NCI-H524 treated with DMSO at 0.1 percent for 48 hours (cell line): ENCODE data around the gene GAS1.

ENCODE experiments used
- DNase-seq: peaks from one replicate; lab custom pipeline; 2025; lab: John Stamatoyannopoulos, UW

Gene GAS1

DNA sequence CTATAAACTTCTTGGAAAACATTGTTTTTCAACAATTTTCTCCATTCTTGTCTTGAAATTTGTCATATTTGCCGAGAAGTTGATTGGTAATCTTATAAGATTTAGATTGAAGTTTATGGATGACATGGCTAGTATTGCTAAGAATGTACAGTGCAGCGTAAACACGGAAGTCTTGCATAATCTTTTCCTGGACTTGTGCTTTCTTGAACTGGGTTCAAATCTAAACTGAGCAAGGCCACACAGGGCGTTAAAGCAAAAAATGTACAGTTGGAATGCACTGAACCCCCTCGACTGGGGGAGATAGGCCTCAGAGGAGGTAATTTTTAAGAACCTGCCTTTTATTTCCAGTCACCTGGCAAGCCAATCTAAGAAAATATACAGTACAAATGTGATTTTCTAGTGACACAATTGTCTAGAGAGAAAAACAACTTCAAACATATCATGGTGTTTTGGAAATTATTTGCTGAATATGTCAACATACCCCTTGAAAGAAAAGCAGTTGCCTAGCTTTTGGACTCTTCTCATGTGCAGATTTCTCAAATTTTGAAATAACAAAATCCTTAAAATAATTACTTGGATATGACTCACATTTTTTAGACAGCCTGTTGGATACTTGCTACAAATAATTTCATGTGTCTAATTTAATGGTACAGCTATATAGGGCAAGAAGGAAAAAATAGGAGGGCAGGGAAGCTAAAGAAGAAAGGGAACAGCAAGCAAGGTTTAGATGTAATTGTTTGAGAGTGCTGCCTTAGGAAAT lies 18.5 kb upstream of the GAS1 start:
- no peak for DNase-seq

DNA sequence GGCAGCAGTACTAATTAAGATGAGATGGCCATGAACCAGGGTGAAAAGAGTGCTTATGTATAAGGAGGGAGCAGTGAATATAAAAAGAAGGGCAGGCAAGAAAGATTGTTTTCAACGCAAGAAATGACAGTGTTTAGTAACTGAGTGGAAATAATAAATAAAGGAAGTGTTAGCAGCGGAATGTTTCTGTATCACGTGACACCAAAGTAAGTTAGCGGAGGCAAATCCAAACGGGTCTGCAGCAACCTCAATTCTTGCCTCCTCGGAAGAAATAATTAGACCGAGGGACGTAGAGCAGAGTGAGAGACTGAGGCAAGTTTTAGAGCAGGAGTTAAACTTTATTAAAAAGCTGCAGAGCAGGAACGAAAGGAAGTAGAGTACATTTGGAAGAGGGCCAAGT lies 15.4 kb upstream of the GAS1 start:
- DNase-seq: no peak

DNA sequence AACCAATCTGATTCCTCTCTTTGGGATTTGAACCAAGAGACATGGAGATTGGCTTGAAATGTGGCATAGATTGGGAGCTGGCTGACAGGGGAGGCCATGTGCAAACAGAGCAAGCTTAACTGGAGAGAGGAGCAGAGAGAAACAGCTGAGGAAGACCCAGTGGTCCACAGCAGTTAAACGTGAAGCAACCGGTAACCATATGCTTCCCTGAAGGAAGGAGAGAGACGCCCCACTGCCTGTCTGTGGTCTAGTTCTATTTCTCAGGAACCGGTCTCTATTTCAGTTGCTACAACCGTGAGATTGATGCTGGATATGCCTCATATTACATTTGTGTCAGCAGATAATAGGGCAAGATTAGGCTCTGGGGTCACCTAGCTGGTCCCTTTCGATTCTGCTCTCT lies 13.6 kb upstream of the GAS1 start:
- no peak for DNase-seq

DNA sequence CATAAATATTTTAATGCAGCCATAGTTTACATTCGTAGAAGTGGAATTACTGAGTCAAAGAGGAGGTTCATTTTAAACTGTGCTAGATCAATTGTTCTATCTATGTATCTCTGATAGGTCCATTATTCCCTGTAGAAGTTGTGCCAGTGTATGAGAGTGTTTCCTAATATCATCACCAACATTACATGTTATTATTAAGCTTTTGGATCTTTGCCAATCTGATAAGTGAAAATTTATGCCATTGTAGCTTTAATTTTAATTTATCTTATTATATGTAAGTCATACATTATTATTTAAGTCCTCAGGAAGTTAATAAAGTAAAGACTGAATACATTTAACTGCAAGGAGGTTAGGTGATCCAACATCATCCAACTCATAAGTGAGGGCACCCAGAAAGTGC lies 10.9 kb upstream of the GAS1 start:
- no peak for DNase-seq

DNA sequence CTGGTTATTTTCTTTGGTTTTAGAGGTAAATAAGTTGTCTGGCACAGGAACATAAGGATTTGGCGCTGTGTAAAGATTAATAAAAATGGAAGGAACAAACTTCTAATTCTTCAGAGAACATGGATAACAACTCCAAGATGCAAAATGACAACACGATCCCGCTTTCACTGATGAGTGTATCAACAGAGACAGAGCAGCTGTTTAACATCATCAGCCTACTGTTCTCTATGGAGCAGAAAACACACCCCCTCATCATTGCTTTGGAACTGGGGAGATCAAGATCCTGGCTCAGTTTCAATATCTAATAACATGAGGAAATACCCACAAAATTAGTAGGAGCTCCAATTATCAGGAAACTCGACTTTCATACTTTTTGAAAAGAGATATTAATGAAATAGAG lies 8.3 kb upstream of the GAS1 start:
- DNase-seq: no peak

- DNase-seq: no peak
Observed at GRCh38 chr9:86955042-86955441, 7.7 kb upstream of the GAS1 start.

DNA sequence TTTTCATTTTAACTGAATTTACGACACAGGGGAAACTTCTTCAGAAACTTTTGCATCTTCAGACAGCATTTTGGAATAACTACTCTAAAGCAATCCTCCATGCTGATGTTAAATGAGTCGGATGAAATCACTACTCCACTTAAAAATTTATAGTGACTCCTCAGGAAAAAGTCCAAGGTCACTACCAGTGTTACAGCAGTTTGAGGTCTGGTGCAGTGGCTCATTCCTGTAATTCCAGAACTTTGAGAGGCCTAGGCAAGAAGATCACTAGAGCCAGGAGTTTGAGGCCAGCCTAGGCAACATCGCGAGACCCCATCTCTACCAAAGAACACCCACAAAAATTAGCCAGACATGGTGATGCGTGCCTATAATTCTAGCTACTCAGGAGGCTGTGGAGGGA lies 5.9 kb upstream of the GAS1 start:
- DNase-seq: no peak

- DNase-seq: peak; percentile 51
Observed at GRCh38 chr9:86948074-86948929, 996 bp upstream of the GAS1 start.

DNA sequence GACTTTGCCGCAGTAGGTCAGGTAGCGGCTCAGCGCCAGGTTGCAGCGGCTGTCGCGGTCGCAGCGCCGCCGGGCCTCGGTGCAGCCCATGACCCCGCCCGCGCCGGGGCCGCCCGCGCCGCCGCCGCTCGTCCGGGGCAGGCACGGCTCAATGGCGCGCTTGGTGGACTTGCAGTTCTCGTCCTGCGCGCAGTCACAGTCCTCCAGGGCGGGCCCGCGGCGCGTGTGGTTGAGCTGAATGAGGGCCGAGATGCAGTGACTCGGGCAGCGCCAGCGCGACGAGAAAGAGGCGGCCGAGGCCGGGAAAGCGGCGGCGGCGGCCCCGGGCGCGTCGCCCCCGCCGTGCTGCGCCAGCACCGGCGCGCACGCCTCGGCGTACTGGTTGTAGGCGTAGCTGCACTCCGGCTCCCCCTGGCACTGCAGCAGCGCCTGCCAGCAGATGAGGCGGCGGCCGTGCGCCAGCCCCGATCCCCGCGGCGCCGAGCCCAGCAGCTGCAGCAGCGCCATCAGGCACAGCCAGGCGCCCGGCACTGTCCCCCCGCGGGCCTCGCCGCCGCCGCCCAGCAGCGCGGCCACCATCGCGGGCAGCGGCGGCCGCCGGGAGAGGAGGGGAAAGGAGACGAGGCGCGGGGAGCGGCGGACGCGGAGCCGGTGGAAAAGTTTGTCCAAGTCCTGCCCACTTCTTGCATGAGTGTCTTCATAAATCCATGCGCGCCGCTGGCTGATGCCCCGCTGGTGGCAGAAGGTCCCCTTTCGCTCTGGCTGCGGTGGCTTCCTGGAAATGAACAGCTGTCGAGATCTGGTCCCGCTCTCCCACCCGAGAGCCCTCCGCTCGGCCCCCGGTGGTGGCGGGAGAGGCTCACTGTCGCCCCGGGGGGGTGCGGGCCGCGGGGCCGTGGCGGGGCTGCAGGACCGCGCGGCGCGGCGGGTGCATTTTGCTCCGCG lies 833 bp downstream of the GAS1 start:
- no peak for DNase-seq

GRCh38 chr9:86945728-86946200 lies 1.5 kb downstream of the GAS1 start:
- DNase-seq: no peak

GRCh38 chr9:86944796-86945727 lies 2.2 kb downstream of the GAS1 start:
- DNase-seq: no peak

DNA sequence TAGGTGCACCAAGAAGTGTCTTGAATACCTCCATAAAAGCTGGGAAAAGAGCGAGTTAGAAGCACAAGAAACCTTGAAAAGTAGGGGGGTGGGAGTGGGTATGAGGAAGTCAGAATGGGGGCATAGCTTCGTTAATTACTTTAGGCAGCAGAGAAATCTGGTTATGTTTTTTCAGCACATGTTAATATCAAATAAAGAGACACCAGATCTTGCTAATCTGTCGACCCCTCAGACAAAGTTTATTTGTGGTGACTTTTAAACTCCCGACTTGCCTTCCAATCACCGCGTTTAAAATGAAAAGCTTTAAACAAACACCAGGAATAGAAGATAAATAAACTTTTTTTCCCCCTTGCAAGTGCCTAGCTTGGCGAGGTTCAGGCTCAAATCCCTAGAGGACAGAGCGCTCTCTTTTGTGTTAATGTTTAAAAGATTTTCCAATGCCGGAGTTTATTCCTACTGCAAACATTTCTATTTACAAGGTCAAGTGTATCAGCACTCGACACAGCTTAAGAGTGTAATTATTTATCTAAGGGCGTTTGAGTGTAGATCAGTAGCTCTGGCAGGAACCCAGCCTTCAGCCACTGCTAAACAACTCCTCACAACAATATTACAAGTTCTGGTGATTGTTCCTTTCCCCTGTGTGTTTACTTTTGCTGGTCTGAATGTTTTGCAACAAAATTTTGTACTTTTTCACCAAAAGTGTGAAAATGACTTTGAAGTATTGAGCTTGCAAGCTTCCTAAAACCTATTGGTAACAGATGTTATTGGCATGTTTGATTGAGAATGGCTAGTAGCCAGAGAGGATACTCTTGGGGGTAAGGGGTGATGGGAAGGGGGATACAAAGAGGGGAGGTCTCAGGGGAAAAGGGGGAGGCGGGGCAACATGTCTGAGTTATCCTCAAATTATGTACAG lies 3.8 kb downstream of the GAS1 start:
- no peak for DNase-seq

DNA sequence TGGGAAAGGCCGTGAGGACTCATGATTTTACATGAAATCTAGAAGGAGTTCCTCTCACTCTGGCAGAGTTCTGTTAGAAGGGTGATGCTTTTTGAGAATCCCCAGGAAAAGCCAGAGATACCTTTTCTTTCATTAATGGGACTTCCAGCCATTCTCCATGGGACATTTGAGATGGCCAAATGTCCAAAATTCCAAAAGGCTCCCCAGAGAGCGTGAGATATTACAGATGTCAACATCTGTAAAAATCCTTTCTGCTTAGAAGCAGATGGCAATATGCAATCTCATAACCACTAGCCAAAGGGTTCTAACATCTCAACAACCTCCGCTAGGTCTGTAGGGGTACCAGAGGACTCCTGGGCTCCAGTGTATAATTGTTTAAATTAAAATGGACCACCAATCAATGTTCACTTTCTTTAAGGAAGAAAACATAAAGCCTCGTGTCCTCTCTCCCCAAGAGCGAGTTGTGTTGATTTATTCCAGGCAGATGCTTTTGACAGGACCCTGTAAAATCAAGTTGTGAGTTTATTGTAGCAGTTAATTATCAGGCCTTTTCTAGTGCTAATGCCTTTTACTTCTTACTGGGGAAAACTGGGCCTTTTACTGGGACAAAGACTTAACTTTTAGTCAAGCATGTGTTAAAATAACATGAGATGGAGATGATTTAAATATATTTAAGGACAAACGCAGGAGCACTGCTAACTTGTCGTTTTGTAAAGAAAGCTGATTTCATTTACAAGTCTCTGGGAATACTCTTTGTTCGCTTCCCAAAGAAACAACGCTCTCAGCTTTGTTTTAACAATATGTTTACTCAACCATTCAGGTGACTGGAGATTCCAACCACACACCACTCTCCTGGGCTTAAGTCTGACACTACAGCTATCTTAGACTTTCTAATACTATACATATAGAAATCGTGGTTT lies 4.8 kb downstream of the GAS1 start:
- no peak for DNase-seq

DNA sequence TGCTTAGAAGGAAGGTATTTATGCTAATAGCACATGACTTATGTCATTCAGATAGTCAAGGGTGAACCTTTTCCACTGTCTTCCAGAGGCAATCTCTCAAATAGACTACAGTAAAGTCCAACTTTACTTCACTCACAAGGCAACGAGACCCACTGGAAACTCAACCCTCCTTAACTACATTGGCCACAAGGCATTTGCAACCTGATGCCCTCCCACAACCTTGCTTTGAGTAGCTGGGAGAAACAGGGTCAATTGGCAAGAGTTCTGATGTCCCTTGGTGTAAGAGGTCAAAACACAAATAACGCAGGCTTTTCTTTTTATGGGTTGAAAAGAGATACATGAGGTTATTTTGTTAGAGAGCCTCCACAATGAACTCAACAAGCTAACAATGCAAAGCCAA lies 6.1 kb downstream of the GAS1 start:
- DNase-seq: no peak

GRCh38 chr9:86940774-86941173 lies 6.5 kb downstream of the GAS1 start:
- DNase-seq: no peak

DNA sequence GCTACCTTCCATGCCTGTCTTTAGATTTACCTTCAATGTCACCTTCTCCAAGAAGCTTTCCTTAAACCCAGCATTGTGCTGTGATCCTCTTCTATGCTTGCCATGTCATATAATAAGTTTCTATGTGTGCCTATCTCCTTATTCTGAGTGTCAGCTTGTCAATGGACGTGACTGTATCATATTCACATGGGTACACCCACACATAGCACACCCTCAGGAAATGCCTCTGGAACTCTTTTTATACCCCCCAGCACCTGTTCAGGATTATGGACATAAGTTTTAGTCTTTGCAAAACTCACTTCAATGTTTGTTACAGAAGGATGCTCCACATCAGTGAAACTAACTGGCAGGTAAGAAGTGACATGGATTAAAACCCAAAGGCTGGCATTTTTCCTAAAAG lies 7.4 kb downstream of the GAS1 start:
- DNase-seq: no peak

GRCh38 chr9:86939321-86939720 lies 8.0 kb downstream of the GAS1 start:
- no peak for DNase-seq

DNA sequence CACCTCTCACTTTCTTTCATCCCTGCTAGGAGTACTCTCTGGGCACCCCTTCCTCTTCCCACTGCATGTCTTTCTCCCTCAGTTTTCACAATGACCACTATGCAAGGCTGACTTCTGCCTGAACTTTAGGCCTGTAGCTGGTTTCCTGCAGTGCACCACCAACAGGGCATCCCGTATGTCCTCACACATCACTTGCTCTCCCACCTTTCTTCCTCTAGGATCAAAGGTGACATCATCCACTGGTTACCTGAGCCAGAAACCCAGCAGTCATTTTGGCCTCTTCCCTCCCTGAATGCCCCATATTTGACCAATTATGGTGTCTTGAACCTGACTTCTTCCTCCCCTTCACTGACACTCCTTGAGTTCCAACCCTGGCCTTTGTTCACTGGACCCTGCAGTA lies 8.5 kb downstream of the GAS1 start:
- DNase-seq: no peak

DNA sequence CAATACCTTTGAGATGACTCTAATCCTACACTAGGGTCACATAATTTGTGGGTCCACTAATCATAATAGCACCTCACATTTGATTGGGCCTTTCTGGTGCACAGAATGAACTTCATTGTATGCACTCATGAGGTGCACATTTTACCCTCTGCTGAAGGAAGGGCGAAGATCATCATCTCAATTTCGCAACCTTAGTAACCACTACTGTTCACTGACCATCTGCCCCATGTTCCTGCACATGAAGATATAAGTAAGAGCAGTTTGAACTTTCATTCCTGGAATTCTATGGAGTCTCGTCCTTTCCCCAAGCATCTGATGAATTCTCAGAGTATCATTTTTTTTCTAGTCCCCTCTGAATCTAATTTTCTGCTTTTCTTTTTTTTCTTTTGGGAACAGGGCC lies 21.2 kb downstream of the GAS1 start:
- no peak for DNase-seq
